Endodermal cell (in vitro differentiated cells): ENCODE results near the gene CCDC6. TPM values are rescaled to one million over a fixed set of nuclear protein-coding genes. Genes with fewer than 3 reads are reported as not detected.
A peak's percentile ranks its signal among the peaks of the same experiment; 100 is the strongest.

Experiments
- DNase-seq: peaks from one replicate; pipeline ENCODE4 v3.0.0-alpha.2; 2017
- H3K27ac ChIP-seq: 2 replicates; pipeline ENCODE4 v1.5.1; 2013; ENCODE audit warnings: mild to moderate bottlenecking, low read depth, low read length, moderate library complexity
- H3K27me3 ChIP-seq: 2 replicates; pipeline ENCODE4 v1.6.1; 2013; ENCODE audit warnings: mild to moderate bottlenecking, low read length, moderate library complexity; ENCODE audit not compliant: insufficient read depth, control insufficient read depth, poor library complexity, severe bottlenecking
- H3K36me3 ChIP-seq: 2 replicates; pipeline ENCODE4 v1.7.0; 2013; ENCODE audit warnings: mild to moderate bottlenecking, low read length, moderate library complexity; ENCODE audit not compliant: control insufficient read depth, insufficient read depth
- H3K4me1 ChIP-seq: one replicate; pipeline ENCODE4 v1.7.0; 2013; ENCODE audit warnings: low read length; ENCODE audit not compliant: control insufficient read depth, insufficient read depth
- H3K4me3 ChIP-seq: 2 replicates; pipeline ENCODE4 v1.5.1; 2013; ENCODE audit warnings: mild to moderate bottlenecking, low read length, moderate library complexity
- H3K9ac ChIP-seq: 2 replicates; pipeline ENCODE4 v1.6.1; 2013; ENCODE audit warnings: mild to moderate bottlenecking, low read length, moderate library complexity; ENCODE audit not compliant: poor library complexity, severe bottlenecking; ENCODE audit errors: extremely low read depth
- H3K9me3 ChIP-seq: 2 replicates; pipeline ENCODE4 v1.6.1; 2013; ENCODE audit warnings: mild to moderate bottlenecking, low read length, moderate library complexity; ENCODE audit not compliant: control insufficient read depth
- H3K27ac Mint-ChIP-seq: 2 replicates; pipeline ENCODE4 v1.8.0; 2020; ENCODE audit warnings: mixed read lengths
- H3K27me3 Mint-ChIP-seq: 2 replicates; pipeline ENCODE4 v1.8.0; 2021; ENCODE audit warnings: mild to moderate bottlenecking, mixed read lengths; ENCODE audit not compliant: insufficient read depth
- H3K36me3 Mint-ChIP-seq: 2 replicates; pipeline ENCODE4 v1.8.0; 2020; ENCODE audit warnings: low read depth, mixed read lengths
- H3K4me1 Mint-ChIP-seq: 2 replicates; pipeline ENCODE4 v1.8.0; 2020; ENCODE audit warnings: mixed read lengths
- H3K4me3 Mint-ChIP-seq: 2 replicates; pipeline ENCODE4 v1.8.0; 2020; ENCODE audit warnings: mild to moderate bottlenecking, moderate library complexity, mixed read lengths
- H3K9me3 Mint-ChIP-seq: 2 replicates; pipeline ENCODE4 v1.8.0; 2020; ENCODE audit warnings: mild to moderate bottlenecking, mixed read lengths
- CTCF ChIP-seq: fragments of 200-600 bp; sonication (generic); conservative IDR thresholded peaks from 2 replicates; pipeline ENCODE4 v1.5.0; 2021; ENCODE audit warnings: antibody characterized with exemption, mild to moderate bottlenecking
- WGBS, 2 experiments: methylation state at CpG; one replicate each; pipeline versions ENCODE4 v1.1.5 to v1.1.7; 2013; ENCODE audit warnings: missing lambda C conversion rate in 2 of 2, mixed read lengths in 1 of 2; ENCODE audit not compliant: insufficient coverage in 1 of 2, insufficient read length in 1 of 2; 5-methylcytosine and 5-hydroxymethylcytosine counted together
- total RNA-seq, 2 donors: library from RNA; stranded (reverse); fragmentation: NEBNext Ultra II Directional in 1 of 2; extraction: Animal tissue kit (Norgen Biotek cat#: 25700) in 1 of 2; gene quantifications; 2 replicates in 1 of 2; 3 replicates in 1 of 2; pipeline ENCODE4 v1.2.1, GENCODE V29; 2021

CCDC6 gene
- total RNA-seq, 2 donors from 2014 or later: 29.3 to 30.4 TPM

GRCh38 chr10:59902016-59902415 is 4.3 kb downstream of the CCDC6 start:
- Mint-ChIP-seq H3K4me3 (no peak overlapping the region), H3K36me3 (no peaks in the 10 kb centered on the region), H3K9me3 (no peaks in the 10 kb centered on the region), H3K4me1 (peaks cover 45% of the 10 kb centered on the region), H3K27me3 (no peaks in the 10 kb centered on the region), H3K27ac (peak overlapping the region; percentile 18)
- Histone ChIP-seq H3K9ac (no peak overlapping the region), H3K27me3 (no peaks in the 10 kb centered on the region), H3K36me3 (no peaks in the 10 kb centered on the region), H3K4me3 (no peak overlapping the region), H3K4me1 (peaks cover 2% of the 10 kb centered on the region), H3K9me3 (no peaks in the 10 kb centered on the region), H3K27ac (no peak overlapping the region)
- 95 to 100% methylated on average over 2 to 4 of the region's 4 CpGs for WGBS, 2 experiments
- no peak for TF ChIP-seq CTCF
- DNase-seq: no peak

DNA sequence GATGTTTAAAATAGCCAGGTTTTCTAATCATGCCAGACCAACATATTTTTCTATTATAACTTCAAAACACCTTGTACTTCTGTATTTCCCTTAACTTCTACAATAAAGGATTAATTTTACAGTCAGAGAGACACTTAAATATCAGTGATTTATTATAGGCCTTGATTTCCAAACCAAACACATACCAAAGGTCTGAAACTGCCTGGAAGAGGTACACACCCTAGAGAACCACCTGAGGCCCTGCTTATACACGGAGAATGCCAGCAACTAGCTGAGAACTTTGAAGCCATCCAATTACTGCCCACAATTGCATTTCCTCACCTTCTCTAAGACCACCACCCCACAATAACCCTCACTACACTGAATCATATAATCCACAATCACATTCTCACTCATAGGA is 4.9 kb downstream of the CCDC6 start:
- Mint-ChIP-seq H3K27ac (peak overlapping the region; percentile 18), H3K4me1 (peaks cover 46% of the 10 kb centered on the region)

DNA sequence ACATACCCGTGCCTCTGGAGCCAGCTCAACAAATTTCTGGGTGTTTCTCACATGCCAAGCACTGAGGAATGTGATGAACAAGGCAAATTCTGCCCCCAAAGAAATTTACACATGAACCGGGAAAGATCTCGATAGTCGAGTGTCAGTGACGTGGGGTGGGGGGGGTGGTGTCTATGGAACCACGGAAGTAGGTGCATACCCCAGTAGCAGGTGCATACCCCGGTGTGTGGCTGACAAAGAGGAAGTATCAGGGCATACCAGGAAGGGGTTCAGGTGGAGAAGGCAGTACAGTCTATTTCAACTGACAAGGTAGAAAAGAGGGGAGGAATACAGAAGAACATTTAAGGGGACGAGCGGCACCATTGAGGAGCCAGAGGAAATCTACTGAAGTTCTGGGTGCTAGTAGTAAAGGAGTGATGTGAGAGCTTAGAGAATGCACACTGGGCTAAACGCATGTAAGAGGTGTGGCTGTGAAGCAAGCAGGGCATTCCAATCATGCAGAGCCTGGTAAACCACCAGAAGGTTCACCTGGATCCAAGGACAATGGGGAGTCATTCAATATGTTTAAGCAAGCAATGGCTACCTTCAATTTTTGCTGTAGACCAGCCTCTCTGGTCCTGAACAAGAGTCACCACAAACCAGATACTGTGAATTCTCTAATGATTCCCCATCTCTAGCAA is 6.2 kb downstream of the CCDC6 start:
- no peak for TF ChIP-seq CTCF
- Histone ChIP-seq H3K4me1 (no peaks in the 10 kb centered on the region), H3K27ac (no peak overlapping the region), H3K9me3 (no peaks in the 10 kb centered on the region), H3K4me3 (no peak overlapping the region), H3K9ac (no peak overlapping the region), H3K27me3 (no peaks in the 10 kb centered on the region), H3K36me3 (no peaks in the 10 kb centered on the region)
- Mint-ChIP-seq H3K9me3 (no peaks in the 10 kb centered on the region), H3K36me3 (no peaks in the 10 kb centered on the region), H3K4me1 (peaks cover 56% of the 10 kb centered on the region), H3K27ac (peak overlapping the region; percentile 28), H3K27me3 (no peaks in the 10 kb centered on the region), H3K4me3 (no peak overlapping the region)
- WGBS, 2 experiments: 86 to 90% methylated on average over 7 to 10 of the region's 10 CpGs
- no peak for DNase-seq

More for the DNA sequence above, 4.9 kb downstream of the CCDC6 start:
- Mint-ChIP-seq H3K36me3 (no peaks in the 10 kb centered on the region), H3K27me3 (no peaks in the 10 kb centered on the region), H3K9me3 (no peaks in the 10 kb centered on the region), H3K4me3 (no peak overlapping the region)
- WGBS, 2 experiments: 89% methylated on average over 1 of the region's 1 CpG; no CpG with 5 or more reads in 1 of the 2 experiments
- no peak for TF ChIP-seq CTCF
- Histone ChIP-seq H3K4me3 (no peak overlapping the region), H3K27me3 (no peaks in the 10 kb centered on the region), H3K4me1 (no peaks in the 10 kb centered on the region), H3K27ac (no peak overlapping the region), H3K9me3 (no peaks in the 10 kb centered on the region), H3K36me3 (no peaks in the 10 kb centered on the region), H3K9ac (no peak overlapping the region)
- no peak for DNase-seq
